Cardiac muscle cell (in vitro differentiated cells and primary cell): ENCODE results near the gene CBFA2T2. TPM values are rescaled to one million over a fixed set of nuclear protein-coding genes. Genes with fewer than 3 reads are reported as not detected.

Experiments
- DNase-seq, 2 donors: peaks; one replicate each; pipeline versions ENCODE4 v3.0.0 to v3.0.0-alpha.2; 2010 to 2017; ENCODE audit warnings: low read depth in 1 of 2, low spot score in 1 of 2
- H3K27ac ChIP-seq: fragments of 200-600 bp; sonication (generic); 2 replicates; pipeline ENCODE4 v1.5.1; 2016
- H3K27me3 ChIP-seq: fragments of 200-600 bp; sonication (generic); 2 replicates; pipeline ENCODE4 v1.6.0; 2016; ENCODE audit warnings: control low read depth
- H3K36me3 ChIP-seq: fragments of 200-600 bp; sonication (generic); 2 replicates; pipeline ENCODE4 v1.5.1; 2016; ENCODE audit warnings: control low read depth
- H3K4me1 ChIP-seq: fragments of 200-600 bp; sonication (generic); 2 replicates; pipeline ENCODE4 v1.8.1; 2017; ENCODE audit warnings: low read depth, mild to moderate bottlenecking, mixed run types
- H3K4me3 ChIP-seq: fragments of 200-600 bp; sonication (generic); 2 replicates; pipeline ENCODE4 v1.5.1; 2016; ENCODE audit warnings: mild to moderate bottlenecking
- H3K9me3 ChIP-seq: fragments of 200-600 bp; sonication (generic); 2 replicates; pipeline ENCODE4 v1.5.1; 2017; ENCODE audit warnings: low read depth, mild to moderate bottlenecking, control low read depth
- CTCF ChIP-seq: IDR thresholded peaks from 2 replicates; pipeline ENCODE4 v1.5.1; 2012; ENCODE audit warnings: low read depth, mild to moderate bottlenecking, low read length
- polyA plus RNA-seq: library from polyadenylated mRNA; unstranded; fragments of >200 nt; fragmentation: Nextera tagmentation; extraction: Ambion mirVana; gene quantifications from 2 replicates; pipeline ENCODE4 v1.2.1, GENCODE V29; 2016
- total RNA-seq: library from RNA; depleted of rRNA; stranded (reverse); fragments of >200 nt; gene quantifications from 2 replicates; pipeline ENCODE4 v1.2.3, GENCODE V29; 2016

CBFA2T2 gene
- total and polyA plus RNA-seq, 2 experiments from 2014 or later = 36.7 to 53.1 TPM

DNA sequence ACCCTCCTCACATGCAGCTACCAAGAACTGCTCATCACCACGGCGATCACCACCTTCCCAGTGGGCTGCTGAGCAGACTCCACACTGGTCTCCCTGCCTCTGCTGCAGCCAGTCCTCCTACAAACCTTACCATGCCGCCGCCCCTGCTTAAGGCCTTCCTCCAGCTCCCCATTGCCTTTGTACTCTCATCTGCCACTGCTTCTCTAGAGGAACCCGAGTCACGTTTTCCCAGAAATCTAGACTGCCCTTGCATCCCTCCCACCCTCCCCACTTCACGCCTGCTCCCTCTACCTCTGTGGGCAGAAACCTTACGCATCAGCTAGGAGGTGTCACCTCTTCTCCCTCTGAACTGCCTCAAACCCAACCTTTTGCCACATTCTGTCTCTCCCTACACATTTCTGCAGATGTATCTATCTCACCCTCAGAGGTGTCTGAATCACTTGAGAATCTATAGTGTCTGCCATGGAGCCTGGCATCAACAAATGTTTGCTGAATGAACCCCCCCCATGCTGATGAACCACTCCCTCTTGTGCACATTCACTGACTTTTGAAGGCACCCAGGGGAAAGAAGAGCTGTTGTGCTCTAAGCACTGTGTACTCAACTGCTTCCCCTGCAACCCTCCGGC, 191.9 kb downstream of the CBFA2T2 start:
- no peak for TF ChIP-seq CTCF
- DNase-seq = no peak
- H3K27me3 ChIP-seq = no peaks in the 10 kb centered on the region
- no peaks in the 10 kb centered on the region for H3K9me3 ChIP-seq
- no peak overlapping the region for H3K4me3 ChIP-seq
- H3K36me3 ChIP-seq = no peaks in the 10 kb centered on the region
- H3K4me1 ChIP-seq = peaks cover 12% of the 10 kb centered on the region
- H3K27ac ChIP-seq = no peak overlapping the region

GRCh38 chr20:33684533-33685327, 194.8 kb downstream of the CBFA2T2 start:
- Histone ChIP-seq H3K4me3 (no peak overlapping the region), H3K27me3 (no peaks in the 10 kb centered on the region), H3K4me1 (peaks cover 28% of the 10 kb centered on the region), H3K36me3 (no peaks in the 10 kb centered on the region), H3K9me3 (no peaks in the 10 kb centered on the region), H3K27ac (no peak overlapping the region)
- DNase-seq = peak in 1 of 2 donors; percentile 18
- no peak for TF ChIP-seq CTCF

DNA sequence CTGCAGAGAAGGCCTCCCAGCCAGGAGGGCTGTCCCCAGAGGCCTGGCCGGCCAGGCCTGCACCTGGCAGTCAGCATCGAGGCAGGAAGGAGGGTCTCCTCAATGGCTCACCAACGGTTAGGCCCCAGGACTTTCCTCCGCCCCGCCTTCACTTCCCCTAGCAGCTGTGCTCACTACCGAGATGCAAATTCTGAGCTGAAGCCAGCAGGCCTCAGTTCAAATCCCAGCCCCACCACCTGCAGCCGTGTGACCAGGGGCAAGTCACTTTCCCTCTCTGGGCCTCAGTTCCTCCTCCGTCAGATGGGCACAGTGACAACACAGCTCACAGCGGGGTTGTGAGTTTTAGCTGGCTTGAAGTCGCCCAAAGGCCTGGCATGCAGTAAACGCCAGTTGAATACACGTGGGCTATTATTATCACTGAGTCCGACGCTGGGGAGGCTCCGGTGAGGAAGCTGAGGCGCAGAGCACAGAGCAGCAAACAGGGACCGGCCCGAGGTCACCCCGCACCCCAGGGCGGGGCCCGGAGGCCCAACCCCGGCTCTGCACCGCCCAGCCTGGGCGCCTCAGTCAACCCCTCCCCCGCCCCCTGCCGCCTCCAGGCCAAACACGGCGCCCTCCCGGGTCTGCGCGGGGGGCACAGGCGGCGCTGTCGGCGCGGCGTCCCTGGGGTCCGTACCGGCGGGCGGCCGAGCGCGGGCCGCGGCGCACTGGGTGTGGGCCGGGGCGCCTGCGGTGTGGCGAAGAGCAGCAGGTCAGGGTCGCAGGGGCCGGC, 195.6 kb downstream of the CBFA2T2 start:
- TF ChIP-seq CTCF = no peak
- no peak overlapping the region for H3K27ac ChIP-seq
- no peak for DNase-seq

DNA sequence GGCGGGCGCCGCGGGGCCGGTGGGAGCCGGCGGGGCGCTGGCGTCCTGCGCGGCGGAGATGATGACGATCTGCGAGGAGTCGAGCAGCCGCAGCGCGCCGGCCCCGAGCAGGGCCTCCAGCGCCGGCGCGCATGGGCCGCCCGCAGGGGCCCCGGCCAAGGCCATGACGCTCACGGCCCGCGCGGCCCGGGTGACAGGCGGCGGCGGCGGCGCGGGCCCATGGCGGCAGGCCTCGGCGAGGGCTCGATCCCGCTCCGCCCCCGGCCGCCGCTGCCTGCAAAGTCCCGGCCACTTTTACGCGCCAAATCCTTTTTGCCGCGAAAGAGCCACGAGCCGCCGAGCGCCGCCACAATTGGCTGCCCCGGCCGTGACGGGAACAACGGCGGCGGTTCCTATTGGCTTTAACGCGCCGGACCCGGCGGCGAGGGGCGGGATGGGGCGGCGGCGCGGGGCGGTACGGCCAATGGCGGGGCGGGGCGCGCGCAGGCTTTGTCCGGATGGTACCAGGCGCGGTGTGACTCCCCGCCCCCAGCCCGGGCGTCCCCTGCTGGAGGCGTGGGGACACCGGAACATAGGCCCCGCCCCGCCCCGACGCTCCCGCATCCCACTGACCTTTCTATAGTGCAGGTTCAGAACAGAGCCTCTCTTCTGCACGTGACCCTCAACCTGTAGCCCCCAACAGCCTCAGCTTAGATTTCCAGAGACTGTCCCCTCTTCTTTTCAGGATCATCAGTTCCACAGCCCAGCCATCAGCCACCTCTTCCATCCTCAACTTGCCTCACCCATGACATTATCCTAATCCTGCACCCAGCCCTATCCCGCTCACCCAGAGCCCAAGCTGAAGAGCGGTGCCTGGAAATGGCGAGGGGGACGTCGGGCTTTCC, 196.4 kb downstream of the CBFA2T2 start, which contains the start of gene E2F1:
TSS of gene E2F1 (minus strand) at position 286 of the 884 bp plus-strand sequence. CDS start at position 165, 121 bp downstream.
- H3K27ac ChIP-seq = no peak within 1 kb of the TSS
- H3K27me3 ChIP-seq = no peaks in the 10 kb centered on the region
- H3K4me1 ChIP-seq = peaks cover 32% of the 10 kb centered on the region
- H3K36me3 ChIP-seq = no peaks in the 10 kb centered on the region
- DNase-seq = peak; percentile 95 to 98
- H3K4me3 ChIP-seq = peak within 1 kb of the TSS; percentile 39
- H3K9me3 ChIP-seq = no peaks in the 10 kb centered on the region
- TF ChIP-seq CTCF = peak; percentile 33

More for the DNA sequence above, 195.6 kb downstream of the CBFA2T2 start:
- no peaks in the 10 kb centered on the region for H3K9me3 ChIP-seq
- H3K4me3 ChIP-seq = peak overlapping the region; percentile 39
- H3K4me1 ChIP-seq = peaks cover 32% of the 10 kb centered on the region
- H3K36me3 ChIP-seq = no peaks in the 10 kb centered on the region
- H3K27me3 ChIP-seq = no peaks in the 10 kb centered on the region

DNA sequence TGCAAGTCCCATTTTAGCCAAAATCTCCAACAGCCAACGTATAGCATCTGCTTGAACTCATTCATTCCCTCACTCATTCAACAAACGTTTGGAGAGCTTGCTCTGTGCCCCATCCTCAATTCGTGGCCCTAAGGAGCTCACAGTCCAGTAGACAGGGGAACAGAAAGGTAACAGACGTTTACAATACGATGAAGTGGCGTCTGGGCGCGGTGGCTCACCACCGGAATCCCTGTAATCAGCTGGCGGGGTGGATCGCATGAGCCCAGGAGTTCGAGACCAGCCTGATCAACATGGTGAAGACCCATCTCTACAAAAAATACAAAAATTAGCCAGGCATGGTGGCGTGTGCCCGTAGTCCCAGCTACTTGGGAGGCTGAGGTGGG, 197.1 kb downstream of the CBFA2T2 start:
- H3K4me3 ChIP-seq = no peak overlapping the region
- no peak for TF ChIP-seq CTCF
- H3K4me1 ChIP-seq = peaks cover 32% of the 10 kb centered on the region
- H3K9me3 ChIP-seq = no peaks in the 10 kb centered on the region
- H3K36me3 ChIP-seq = no peaks in the 10 kb centered on the region
- no peaks in the 10 kb centered on the region for H3K27me3 ChIP-seq
- no peak for DNase-seq
- H3K27ac ChIP-seq = no peak overlapping the region
